Activated gamma-delta T cell (primary cell): ENCODE data around the gene USP3.
A peak's percentile ranks its signal among the peaks of the same experiment; 100 is the strongest.

ENCODE experiments used
- DNase-seq: peaks from one replicate; lab custom pipeline; 2025; lab: John Stamatoyannopoulos, UW
- total RNA-seq, 2 donors: gene quantifications; one replicate each; lab custom pipeline; 2026; lab: John Stamatoyannopoulos, UW

Gene USP3
- 159 to 183 reads per million in 2 donors for total RNA-seq

GRCh38 chr15:63504247-63504978, at the start of gene USP3:
USP3 (plus strand) TSS chr15:63504593; CDS start chr15:63504740, 147 bp downstream.
- DNase-seq: peak; percentile 88

GRCh38 chr15:63456258-63456657, 48.1 kb upstream of the USP3 start:
- no peak for DNase-seq

- DNase-seq: no peak
Measured at GRCh38 chr15:63457379-63457778, 47.0 kb upstream of the USP3 start.

GRCh38 chr15:63458026-63458425, 46.4 kb upstream of the USP3 start:
- no peak for DNase-seq

- peak; percentile 8 for DNase-seq
Measured at GRCh38 chr15:63458794-63459395, 45.5 kb upstream of the USP3 start.

GRCh38 chr15:63460210-63461155, 43.9 kb upstream of the USP3 start:
- no peak for DNase-seq

- DNase-seq: no peak
Measured at GRCh38 chr15:63461230-63461985, 43.0 kb upstream of the USP3 start.

GRCh38 chr15:63462088-63462487, 42.3 kb upstream of the USP3 start:
- DNase-seq: no peak

GRCh38 chr15:63463036-63463435, 41.4 kb upstream of the USP3 start:
- DNase-seq: no peak

GRCh38 chr15:63463793-63464192, 40.6 kb upstream of the USP3 start:
- DNase-seq: no peak

GRCh38 chr15:63465104-63465503, 39.3 kb upstream of the USP3 start:
- no peak for DNase-seq

- DNase-seq: no peak
Measured at GRCh38 chr15:63466378-63467192, 37.8 kb upstream of the USP3 start.

GRCh38 chr15:63469190-63469589, 35.2 kb upstream of the USP3 start:
- no peak for DNase-seq

- DNase-seq: no peak
Measured at GRCh38 chr15:63469984-63470383, 34.4 kb upstream of the USP3 start.

- no peak for DNase-seq
Measured at GRCh38 chr15:63473007-63473748, 31.2 kb upstream of the USP3 start.

GRCh38 chr15:63473749-63473998, 30.7 kb upstream of the USP3 start:
- no peak for DNase-seq

- no peak for DNase-seq
Measured at GRCh38 chr15:63473999-63474809, 30.2 kb upstream of the USP3 start.

GRCh38 chr15:63474810-63475316, 29.5 kb upstream of the USP3 start:
- no peak for DNase-seq

- DNase-seq: no peak
Measured at GRCh38 chr15:63475707-63476106, 28.7 kb upstream of the USP3 start.
